ENCODE results near the gene NOX5. TPM values are rescaled to one million over a fixed set of nuclear protein-coding genes. Genes with fewer than 3 reads are reported as not detected.

NOX5 gene
- total RNA-seq, 1 donor from 2014 or later, result 0.17 TPM

- no peak overlapping the region for H3K4me3 ChIP-seq (ENCODE audit: low read depth, low read length)
- no peaks in the 10 kb centered on the region for H3K36me3 ChIP-seq (ENCODE audit: control insufficient read depth, insufficient read depth, low read length)
- H3K27me3 ChIP-seq (ENCODE audit: control insufficient read depth, insufficient read depth, low read length), result no peaks in the 10 kb centered on the region
- DNase-seq (ENCODE audit: low read depth), result no peak
- no peak for TF ChIP-seq CTCF (IDR thresholded peaks at IDR 0.05; ENCODE audit: insufficient read depth, low read length, poor library complexity, severe bottlenecking)
Measured at GRCh38 chr15:69011641-69012040, 2.9 kb upstream of the NOX5 start.

GRCh38 chr15:69012761-69013364, 1.6 kb upstream of the NOX5 start:
- no peak for DNase-seq (ENCODE audit: low read depth)
- no peaks in the 10 kb centered on the region for H3K36me3 ChIP-seq (ENCODE audit: control insufficient read depth, insufficient read depth, low read length)
- H3K4me3 ChIP-seq (ENCODE audit: low read depth, low read length), result no peak overlapping the region
- H3K27me3 ChIP-seq (ENCODE audit: control insufficient read depth, insufficient read depth, low read length), result no peaks in the 10 kb centered on the region
- TF ChIP-seq CTCF (IDR thresholded peaks at IDR 0.05; ENCODE audit: insufficient read depth, low read length, poor library complexity, severe bottlenecking), result no peak

DNA sequence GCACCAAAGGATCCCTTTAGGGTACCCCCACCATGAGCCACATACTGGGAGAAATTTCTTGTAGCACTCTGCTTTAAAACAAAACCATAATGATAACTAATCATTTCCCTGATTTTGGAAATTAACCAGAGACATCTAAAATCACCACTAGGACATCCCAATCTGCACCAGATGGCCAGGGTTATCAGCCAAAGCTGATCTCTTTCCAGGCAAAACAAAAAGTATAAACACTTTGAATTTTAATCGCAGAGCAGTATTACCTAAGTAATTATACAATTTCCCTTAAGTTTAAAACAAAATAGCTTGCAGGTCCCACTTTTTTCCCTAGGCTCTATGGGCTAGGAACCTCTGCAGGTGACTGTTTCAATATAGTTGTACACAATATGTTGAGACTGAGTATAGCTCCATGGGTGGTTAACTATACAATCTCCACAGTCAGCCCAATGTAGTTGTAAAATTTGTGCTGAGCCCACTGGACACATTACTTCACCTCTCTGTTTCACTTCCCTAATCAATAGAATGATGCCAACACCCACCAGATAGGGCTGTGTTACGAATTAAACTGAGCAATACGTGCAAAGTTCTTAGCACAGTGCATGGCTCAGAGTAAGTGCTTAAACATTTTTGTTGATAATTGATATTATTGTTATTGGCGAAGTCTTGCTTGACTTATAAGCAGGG, 629 bp upstream of the NOX5 start:
- no peaks in the 10 kb centered on the region for H3K27me3 ChIP-seq (ENCODE audit: control insufficient read depth, insufficient read depth, low read length)
- DNase-seq (ENCODE audit: low read depth), result no peak
- H3K4me3 ChIP-seq (ENCODE audit: low read depth, low read length), result no peak overlapping the region
- H3K36me3 ChIP-seq (ENCODE audit: control insufficient read depth, insufficient read depth, low read length), result no peaks in the 10 kb centered on the region
- no peak for TF ChIP-seq CTCF (IDR thresholded peaks at IDR 0.05; ENCODE audit: insufficient read depth, low read length, poor library complexity, severe bottlenecking)

GRCh38 chr15:69015591-69015990, 1.1 kb downstream of the NOX5 start:
- no peaks in the 10 kb centered on the region for H3K27me3 ChIP-seq (ENCODE audit: control insufficient read depth, insufficient read depth, low read length)
- DNase-seq (ENCODE audit: low read depth), result no peak
- TF ChIP-seq CTCF (IDR thresholded peaks at IDR 0.05; ENCODE audit: insufficient read depth, low read length, poor library complexity, severe bottlenecking), result no peak
- no peaks in the 10 kb centered on the region for H3K36me3 ChIP-seq (ENCODE audit: control insufficient read depth, insufficient read depth, low read length)
- H3K4me3 ChIP-seq (ENCODE audit: low read depth, low read length), result no peak overlapping the region

GRCh38 chr15:69016021-69016595, 1.6 kb downstream of the NOX5 start:
- H3K36me3 ChIP-seq (ENCODE audit: control insufficient read depth, insufficient read depth, low read length), result no peaks in the 10 kb centered on the region
- no peaks in the 10 kb centered on the region for H3K27me3 ChIP-seq (ENCODE audit: control insufficient read depth, insufficient read depth, low read length)
- TF ChIP-seq CTCF (IDR thresholded peaks at IDR 0.05; ENCODE audit: insufficient read depth, low read length, poor library complexity, severe bottlenecking), result no peak
- H3K4me3 ChIP-seq (ENCODE audit: low read depth, low read length), result no peak overlapping the region
- DNase-seq (ENCODE audit: low read depth), result no peak

Measured in kidney epithelial cell (primary cell).